B cell (primary cell): Measurements from ENCODE around the gene BTAF1. TPM values are rescaled to one million over a fixed set of nuclear protein-coding genes. Genes with fewer than 3 reads are reported as not detected.

ENCODE experiments used
- ATAC-seq: fragments of 200-7000 bp; cut with Tn5 transposase; one replicate; pipeline ENCODE4 v1.10.0; 2021; ENCODE audit warnings: low read depth, mild to moderate bottlenecking, moderate number of reproducible peaks, moderate library complexity
- CTCF ChIA-PET: fragments of 350-600 bp; sonication (Branson Sonifier 250); formaldehyde crosslinking; loops from one replicate; lab custom pipeline; 2021; ENCODE audit warnings: antibody characterized with exemption, inconsistent platforms; lab: Charles Lee
- POLR2A ChIA-PET: fragments of 350-600 bp; sonication (Branson Sonifier 250); formaldehyde crosslinking; loops from one replicate; lab custom pipeline; 2021; ENCODE audit warnings: antibody characterized with exemption; lab: Charles Lee
- DNase-seq: peaks from one replicate; pipeline ENCODE4 v3.0.0; 2013
- H2AFZ ChIP-seq: 2 replicates; pipeline ENCODE4 v1.6.1; 2012; ENCODE audit warnings: mild to moderate bottlenecking, low read depth, low read length; ENCODE audit not compliant: insufficient read depth, poor library complexity, severe bottlenecking
- H3K27ac ChIP-seq, 2 donors: 1 replicate in 1 of 2; 2 replicates in 1 of 2; pipeline ENCODE4 v1.5.1; 2012 to 2013; ENCODE audit warnings: low read length in 2 of 2, mild to moderate bottlenecking in 2 of 2, moderate library complexity in 1 of 2
- H3K27me3 ChIP-seq, 4 experiments: fragments of 200-600 bp in 1 of 4; sonication (generic) in 1 of 4; replicated peaks in 1 of 4; 1 replicate in 2 of 4; 2 replicates in 2 of 4; pipeline versions ENCODE4 v1.6.1 to v1.7.0; 2013 to 2016; ENCODE audit warnings: low read length in 3 of 4, mild to moderate bottlenecking in 2 of 4, mixed read lengths in 1 of 4, moderate library complexity in 1 of 4; ENCODE audit not compliant: insufficient read depth in 4 of 4, control insufficient read depth in 3 of 4; ENCODE audit errors: control extremely low read depth in 1 of 4
- H3K36me3 ChIP-seq, 2 experiments: replicated peaks in 1 of 2; 1 replicate in 1 of 2; 2 replicates in 1 of 2; pipeline versions ENCODE4 v1.6.1 to v1.7.1; 2013; ENCODE audit warnings: low read length in 1 of 2; ENCODE audit not compliant: insufficient read depth in 2 of 2, control insufficient read depth in 1 of 2; ENCODE audit errors: control extremely low read depth in 1 of 2, extremely low read depth in 1 of 2
- H3K4me1 ChIP-seq, 2 donors: fragments of 200-600 bp in 1 of 2; sonication (generic) in 1 of 2; 1 replicate in 1 of 2; 2 replicates in 1 of 2; pipeline versions ENCODE4 v1.5.1 to v1.6.1; 2013 to 2017; ENCODE audit warnings: low read length in 2 of 2; ENCODE audit not compliant: control insufficient read depth in 2 of 2, insufficient read depth in 2 of 2
- H3K4me2 ChIP-seq: replicated peaks from 2 replicates; pipeline ENCODE3; 2012; ENCODE audit warnings: mild to moderate bottlenecking, low read depth, low read length; ENCODE audit not compliant: poor library complexity, severe bottlenecking
- H3K4me3 ChIP-seq, 5 experiments: fragments of 200-600 bp in 1 of 5; sonication (generic) in 1 of 5; 1 replicate in 3 of 5; 2 replicates in 2 of 5; pipeline versions ENCODE4 v1.5.1 to v1.7.0; 2011 to 2016; ENCODE audit warnings: low read length in 4 of 5, mild to moderate bottlenecking in 4 of 5, low read depth in 2 of 5, control low read depth in 1 of 5, moderate library complexity in 1 of 5; ENCODE audit not compliant: insufficient read depth in 1 of 5; ENCODE audit errors: control extremely low read depth in 1 of 5, extremely low read depth in 1 of 5
- H3K79me2 ChIP-seq: fragments of 200-600 bp; sonication (generic); one replicate; pipeline ENCODE4 v1.6.0; 2016; ENCODE audit warnings: low read length; ENCODE audit not compliant: control insufficient read depth, insufficient read depth
- H3K9ac ChIP-seq: fragments of 200-600 bp; sonication (generic); 2 replicates; pipeline ENCODE4 v1.6.1; 2017; ENCODE audit warnings: mild to moderate bottlenecking, low read length, moderate library complexity
- H3K9me3 ChIP-seq, 3 donors: one replicate each; pipeline versions ENCODE4 v1.6.1 to v1.7.1; 2013; ENCODE audit warnings: low read length in 2 of 3; ENCODE audit not compliant: control insufficient read depth in 2 of 3, insufficient read depth in 1 of 3; ENCODE audit errors: control extremely low read depth in 1 of 3
- H4K20me1 ChIP-seq: 2 replicates; pipeline ENCODE4 v1.6.0; 2012; ENCODE audit warnings: mild to moderate bottlenecking, low read length; ENCODE audit not compliant: insufficient read depth, control insufficient read depth, poor library complexity, severe bottlenecking
- H3K27ac Mint-ChIP-seq: one replicate; pipeline ENCODE4 v1.8.0; 2021; ENCODE audit warnings: mixed read lengths
- H3K27me3 Mint-ChIP-seq: one replicate; pipeline ENCODE4 v1.8.0; 2021; ENCODE audit warnings: mixed read lengths
- H3K4me1 Mint-ChIP-seq: one replicate; pipeline ENCODE4 v1.8.0; 2021; ENCODE audit warnings: mixed read lengths
- H3K4me3 Mint-ChIP-seq: one replicate; pipeline ENCODE4 v1.8.0; 2021; ENCODE audit warnings: mixed read lengths
- H3K9me3 Mint-ChIP-seq: one replicate; pipeline ENCODE4 v1.8.0; 2022; ENCODE audit warnings: mixed read lengths; ENCODE audit not compliant: insufficient read depth
- CTCF ChIP-seq: fragments of 200-600 bp; IDR thresholded peaks from one replicate; pipeline ENCODE4 v1.8.0; 2022; ENCODE audit warnings: antibody characterized with exemption, mild to moderate bottlenecking
- EZH2 ChIP-seq: IDR thresholded peaks from 2 replicates; pipeline ENCODE4 v1.6.1; 2012; ENCODE audit warnings: borderline replicate concordance, low read depth, mild to moderate bottlenecking, moderate library complexity, low read length; ENCODE audit not compliant: insufficient read depth, poor library complexity, severe bottlenecking
- WGBS: methylation state at CpG from one replicate; pipeline ENCODE4 v1.1.5; 2013; ENCODE audit warnings: missing lambda C conversion rate; ENCODE audit not compliant: insufficient coverage; 5-methylcytosine and 5-hydroxymethylcytosine counted together
- intact Hi-C: fragments of 100-400 bp; cut with micrococcal nuclease; formaldehyde crosslinking; loops from one replicate; pipeline ENCODE4 v1.10.0; 2022
- polyA plus RNA-seq: library from polyadenylated mRNA; depleted of rRNA; stranded (reverse); fragments of >200 nt; gene quantifications from 2 replicates; pipeline ENCODE4 v1.2.3, GENCODE V29; 2012
- total RNA-seq, 2 donors: library from RNA; stranded (reverse); fragments of 120-200 nt in 1 of 2; gene quantifications; 1 replicate in 1 of 2; 2 replicates in 1 of 2; pipeline versions ENCODE4 v1.2.3 to v1.2.4, GENCODE V29; 2013 to 2022

BTAF1 gene
- total and polyA plus RNA-seq, 2 donors (not counting 1 experiment from before 2014, with no cell fraction given) = 58.2 to 78.1 TPM

- WGBS = no CpG with 5 or more reads among the region's 3 CpGs
- H3K9me3 ChIP-seq = no peaks in the 10 kb centered on the region
- no peaks in the 10 kb centered on the region for H3K27me3 ChIP-seq
- Mint-ChIP-seq H3K27ac (no peak overlapping the region), H3K4me1 (peaks cover 51% of the 10 kb centered on the region), H3K9me3 (no peaks in the 10 kb centered on the region), H3K27me3 (no peaks in the 10 kb centered on the region), H3K4me3 (no peak overlapping the region)
- no peak overlapping the region for H3K4me3 ChIP-seq
- intact Hi-C loops = no loop called here
- no peak overlapping the region for H2AFZ ChIP-seq
- peaks cover 4 to 30% of the 10 kb centered on the region in 2 experiments for H3K36me3 ChIP-seq
- peaks cover 72% of the 10 kb centered on the region for H4K20me1 ChIP-seq
- POLR2A ChIA-PET = no interaction called here
- H3K9ac ChIP-seq = no peak overlapping the region
- no peak for ATAC-seq
- H3K4me1 ChIP-seq = peaks cover 4 to 5% of the 10 kb centered on the region in 2 donors
- H3K4me2 ChIP-seq = no peak overlapping the region
- TF ChIP-seq CTCF (no peak), EZH2 (no peak)
- H3K27ac ChIP-seq = no peak overlapping the region
- no peak for DNase-seq
- peaks cover 93% of the 10 kb centered on the region for H3K79me2 ChIP-seq
- CTCF ChIA-PET = no interaction called here
Measured at GRCh38 chr10:91930939-91931338, 7.4 kb downstream of the BTAF1 start.

GRCh38 chr10:91931526-91932190 is 8.1 kb downstream of the BTAF1 start:
- ChIA-PET CTCF (interaction anchor here (1.4 kb wide), 1 partner anchor 19 kb away, joined by 4 read pairs; no protein-coding TSS in a partner anchor), POLR2A (no interaction called here)
- Histone ChIP-seq H3K79me2 (peaks cover 93% of the 10 kb centered on the region), H3K4me2 (no peak overlapping the region), H3K27me3 (no peaks in the 10 kb centered on the region), H3K9ac (no peak overlapping the region), H3K9me3 (no peaks in the 10 kb centered on the region), H3K4me1 (peaks cover 0 to 5% of the 10 kb centered on the region in 2 donors), H3K4me3 (no peak overlapping the region), H2AFZ (no peak overlapping the region), H3K27ac (no peak overlapping the region), H4K20me1 (peaks cover 79% of the 10 kb centered on the region), H3K36me3 (peaks cover 10 to 31% of the 10 kb centered on the region in 2 experiments)
- Mint-ChIP-seq H3K27ac (no peak overlapping the region), H3K4me1 (peaks cover 45% of the 10 kb centered on the region), H3K9me3 (no peaks in the 10 kb centered on the region), H3K4me3 (no peak overlapping the region), H3K27me3 (no peaks in the 10 kb centered on the region)
- TF ChIP-seq EZH2 = no peak
- ATAC-seq (no peak), DNase-seq (no peak)
- intact Hi-C loops = no loop called here
- 88% methylated on average over 2 of the region's 3 CpGs for WGBS
